GM21529 (cell line): ENCODE data around the gene ST3GAL4.

Source experiments
- ATAC-seq: cut with Tn5 transposase; IDR thresholded peaks from one replicate; pipeline ENCODE4 v1.9.1; 2021; ENCODE audit not compliant: unreplicated experiment

Gene ST3GAL4

GRCh38 chr11:126329644-126330211 is 25.8 kb upstream of the ST3GAL4 start:
- ATAC-seq = no peak

- ATAC-seq = no peak
These were observed 24.2 kb upstream of the ST3GAL4 start for GRCh38 chr11:126331286-126331685.

- ATAC-seq = no peak
These were observed 23.2 kb upstream of the ST3GAL4 start for GRCh38 chr11:126332221-126332711.

GRCh38 chr11:126333142-126333541 is 22.3 kb upstream of the ST3GAL4 start:
- no peak for ATAC-seq

- ATAC-seq = no peak
These were observed 20.6 kb upstream of the ST3GAL4 start for GRCh38 chr11:126334659-126335462.

DNA sequence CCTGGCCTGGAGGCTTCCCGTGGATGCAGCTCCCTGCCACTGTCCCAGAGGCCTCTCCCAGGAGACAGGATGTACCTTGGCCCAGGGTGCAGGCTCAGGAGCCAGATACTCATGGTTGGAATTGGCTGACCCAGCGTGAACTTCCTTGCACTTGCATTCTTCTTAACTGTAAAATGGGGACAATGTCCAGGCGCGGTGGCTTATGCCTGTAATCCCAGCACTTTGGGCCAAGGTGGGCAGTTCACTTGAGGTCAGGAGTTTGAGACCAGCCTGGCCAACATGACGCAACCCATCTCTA is 20.1 kb upstream of the ST3GAL4 start:
- ATAC-seq = no peak

- no peak for ATAC-seq
These were observed 19.3 kb upstream of the ST3GAL4 start for GRCh38 chr11:126336138-126336541.

- ATAC-seq = no peak
These were observed 18.8 kb upstream of the ST3GAL4 start for GRCh38 chr11:126336671-126337101.

GRCh38 chr11:126337126-126337473 is 18.4 kb upstream of the ST3GAL4 start:
- no peak for ATAC-seq

- ATAC-seq = no peak
These were observed 17.8 kb upstream of the ST3GAL4 start for GRCh38 chr11:126337474-126338241.

GRCh38 chr11:126338346-126339055 is 17.0 kb upstream of the ST3GAL4 start:
- no peak for ATAC-seq

DNA sequence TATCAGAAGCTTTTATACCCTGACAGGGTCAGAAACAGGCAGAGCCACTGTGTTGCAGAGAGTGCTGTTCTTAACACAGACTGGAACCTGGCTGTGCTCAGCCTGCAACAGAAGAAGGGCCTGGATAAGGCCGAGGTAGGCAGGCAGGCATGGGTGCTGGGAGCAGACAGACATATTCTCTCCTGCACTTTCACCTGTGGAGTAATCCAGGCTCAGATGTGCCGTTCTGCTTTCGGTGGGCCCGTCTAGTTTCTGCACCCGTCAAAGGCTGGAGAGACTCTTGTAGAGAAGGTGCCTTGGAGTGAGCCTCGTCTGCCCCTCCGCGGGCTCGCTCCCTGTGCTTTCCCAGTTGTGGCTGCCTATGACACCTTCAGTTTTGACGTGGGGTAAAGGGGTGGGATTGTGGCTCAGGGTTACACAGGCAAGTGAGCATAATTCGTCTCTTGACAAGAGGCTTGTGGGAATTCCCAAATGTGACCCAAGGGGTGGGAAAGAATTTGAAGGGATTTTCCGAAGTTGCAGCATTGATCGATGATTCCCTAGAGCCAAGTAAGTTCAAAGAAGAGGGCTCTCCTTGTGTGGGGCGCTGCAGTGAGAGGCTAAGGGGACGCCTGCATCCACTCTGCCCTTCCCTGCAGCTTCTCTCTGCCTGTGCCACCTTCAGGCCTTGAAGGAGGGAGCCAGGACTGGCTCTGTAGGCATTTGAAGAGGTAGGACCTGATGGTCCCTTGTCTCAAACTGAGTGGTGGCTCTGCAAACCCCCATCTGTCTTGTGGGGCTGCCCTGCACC is 16.2 kb upstream of the ST3GAL4 start:
- ATAC-seq = no peak

- ATAC-seq = no peak
These were observed 15.5 kb upstream of the ST3GAL4 start for GRCh38 chr11:126339863-126340434.

GRCh38 chr11:126340960-126341606 is 14.4 kb upstream of the ST3GAL4 start:
- ATAC-seq = no peak

GRCh38 chr11:126341760-126342161 is 13.7 kb upstream of the ST3GAL4 start:
- ATAC-seq = no peak

GRCh38 chr11:126343051-126343450 is 12.4 kb upstream of the ST3GAL4 start:
- no peak for ATAC-seq

DNA sequence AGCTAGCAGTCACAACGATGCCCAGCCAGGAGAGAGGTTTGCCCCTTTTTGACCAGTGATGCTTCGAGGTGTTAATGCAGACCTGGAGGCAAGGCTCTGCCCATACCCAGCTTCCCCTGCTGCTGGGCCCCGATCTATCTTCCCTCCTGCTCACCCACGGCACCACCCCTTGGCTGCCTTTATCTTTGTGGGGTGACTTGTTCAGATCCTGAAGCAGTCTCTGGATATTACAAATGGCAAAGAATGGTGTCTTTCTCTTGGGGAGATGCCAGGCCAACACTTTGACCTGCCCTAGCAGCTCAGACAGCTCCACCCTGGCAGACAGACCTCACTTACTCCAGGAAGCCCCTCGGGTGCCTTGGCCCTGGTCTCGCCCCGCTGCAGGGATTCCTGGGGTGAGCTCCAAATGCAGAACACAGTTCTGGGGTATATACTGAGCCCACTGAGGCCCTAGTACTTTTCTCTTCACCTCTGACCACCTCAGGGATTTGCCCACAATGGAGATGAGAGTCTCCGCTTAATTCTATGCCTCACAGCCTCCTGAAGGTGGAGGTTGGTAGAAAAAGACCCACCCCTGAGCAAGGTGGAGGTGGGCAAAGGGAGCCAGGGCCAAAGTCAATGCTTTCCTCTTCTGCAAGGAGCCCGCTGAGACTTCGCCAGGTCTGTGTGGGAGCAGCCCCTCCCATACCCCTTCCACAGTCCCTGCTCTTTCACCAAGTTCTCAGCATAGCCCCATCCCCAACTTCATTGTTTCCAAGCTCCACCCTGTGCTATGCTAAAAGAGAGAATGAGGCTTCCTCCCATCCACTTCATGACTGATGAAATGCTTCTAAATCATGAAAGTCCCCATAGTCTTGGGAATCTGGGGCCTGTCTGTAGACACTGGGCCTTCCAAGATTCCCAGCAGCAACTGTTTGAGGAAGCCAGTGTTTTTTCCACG is 11.1 kb upstream of the ST3GAL4 start:
- ATAC-seq = no peak

DNA sequence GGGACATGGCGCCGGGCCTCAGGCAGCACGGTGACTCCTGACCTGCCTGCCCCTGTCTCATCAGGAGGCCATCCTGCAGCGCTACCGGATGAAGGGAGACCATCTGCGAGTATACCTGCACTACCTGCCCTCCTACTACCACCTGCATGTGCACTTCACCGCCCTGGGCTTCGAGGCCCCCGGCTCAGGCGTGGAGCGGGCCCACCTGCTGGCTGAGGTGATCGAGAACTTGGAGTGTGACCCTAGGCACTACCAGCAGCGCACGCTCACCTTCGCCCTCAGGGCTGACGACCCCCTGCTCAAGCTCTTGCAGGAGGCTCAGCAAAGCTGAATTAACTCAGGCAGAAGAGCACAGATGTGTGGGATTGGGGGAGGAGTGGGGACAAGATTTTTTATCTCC is 10.2 kb upstream of the ST3GAL4 start:
- no peak for ATAC-seq
